T follicular helper cell (primary cell): Measurements from ENCODE around the gene KCNMA1.

Experiments used
- DNase-seq: peaks from one replicate; pipeline ENCODE4 v3.0.0-alpha.2; 2020; ENCODE audit warnings: low read depth

KCNMA1 gene

DNA sequence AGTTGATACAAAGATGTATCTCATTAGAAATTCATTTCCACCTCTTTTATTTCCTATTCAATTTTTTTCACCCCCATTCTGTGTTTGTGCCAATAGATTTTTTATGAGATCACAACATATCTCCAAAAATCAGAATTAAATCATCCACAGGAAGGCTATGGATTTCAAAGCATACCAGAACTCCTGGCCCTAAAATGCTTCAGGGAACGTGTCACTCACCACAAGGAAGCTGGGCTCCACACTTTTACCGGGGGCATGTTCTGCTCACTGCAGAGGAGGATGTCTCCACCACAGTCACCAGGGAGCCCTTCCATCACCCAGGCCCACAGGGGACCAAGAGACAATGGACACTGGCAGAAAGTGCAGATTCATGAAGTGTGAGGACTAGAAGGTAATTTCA is 456.8 kb downstream of the KCNMA1 start:
- DNase-seq: no peak

- DNase-seq: no peak
Measured at GRCh38 chr10:77180104-77180503, 457.5 kb downstream of the KCNMA1 start.

DNA sequence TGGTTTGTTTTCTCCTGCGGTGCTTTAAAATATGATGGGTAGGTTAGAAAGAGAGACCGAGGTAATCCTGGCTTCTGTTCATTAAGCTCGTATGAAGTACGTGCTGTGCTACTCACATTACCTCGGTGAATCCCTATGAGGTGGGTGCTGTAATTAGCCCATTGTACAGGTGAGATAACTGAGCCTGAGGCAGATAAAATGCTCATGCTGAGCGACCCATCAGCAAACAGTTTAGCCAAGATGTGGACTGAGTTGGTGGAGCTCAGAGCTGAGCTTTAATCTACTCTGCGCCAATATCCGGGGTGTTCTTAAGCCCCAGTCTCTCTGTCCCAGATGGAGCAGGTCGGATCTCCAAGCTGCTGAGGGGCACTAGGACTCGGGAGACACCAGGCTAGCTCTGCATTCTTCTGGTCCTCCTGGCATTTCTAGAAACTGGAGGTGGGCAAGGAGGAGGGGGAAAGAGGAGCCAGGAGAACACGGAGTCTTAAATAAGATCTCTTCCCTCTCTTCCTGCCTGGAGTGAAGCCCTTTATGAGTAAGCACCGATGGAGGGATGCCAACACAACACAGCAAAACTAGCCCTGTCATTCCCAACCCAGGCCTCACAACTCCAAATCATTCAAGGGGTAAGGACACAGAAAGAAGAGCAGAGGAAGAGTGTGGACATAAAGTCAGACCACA is 458.5 kb downstream of the KCNMA1 start:
- no peak for DNase-seq

DNA sequence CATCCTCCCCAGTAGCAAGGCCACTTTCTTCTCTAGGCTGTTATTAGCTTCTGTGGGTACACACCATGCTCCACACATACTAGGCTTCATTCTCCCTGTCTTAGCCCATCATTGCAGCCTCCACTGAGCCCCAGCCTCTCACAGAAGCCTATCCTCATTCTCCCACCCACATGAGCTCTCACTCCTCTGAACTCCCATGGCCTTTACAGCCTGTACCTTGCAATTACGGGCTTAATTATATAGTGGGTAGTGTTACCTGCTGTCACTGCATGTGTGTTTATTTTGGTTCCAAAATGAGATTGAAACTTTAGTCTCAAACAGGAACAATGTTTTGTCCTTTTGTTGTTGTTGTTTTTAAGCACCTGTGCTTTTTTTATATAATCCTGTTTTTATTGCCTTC is 460.0 kb downstream of the KCNMA1 start:
- DNase-seq: no peak

GRCh38 chr10:77177161-77177560 is 460.4 kb downstream of the KCNMA1 start:
- no peak for DNase-seq

DNA sequence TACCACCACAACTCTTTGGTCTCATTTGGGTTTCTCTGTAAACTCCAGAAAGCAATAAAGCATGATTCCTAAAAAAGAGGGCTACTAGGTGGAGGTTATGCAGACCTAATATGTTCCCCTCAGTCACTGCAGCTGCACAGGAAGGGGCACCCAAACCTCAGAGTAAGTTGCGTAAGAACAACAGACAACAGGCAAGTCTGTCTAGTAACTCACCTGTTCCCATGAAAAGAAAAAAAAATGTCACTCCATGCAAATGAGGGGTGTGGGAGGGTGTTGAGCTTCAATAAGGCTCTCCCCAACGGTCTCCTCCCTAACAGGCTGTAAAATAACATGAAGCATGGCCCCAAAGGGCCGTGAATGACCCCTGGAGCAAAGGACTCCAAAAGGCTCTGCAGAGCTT is 461.4 kb downstream of the KCNMA1 start:
- DNase-seq: no peak

- DNase-seq: no peak
Measured at GRCh38 chr10:77175631-77176222, 461.9 kb downstream of the KCNMA1 start.

DNA sequence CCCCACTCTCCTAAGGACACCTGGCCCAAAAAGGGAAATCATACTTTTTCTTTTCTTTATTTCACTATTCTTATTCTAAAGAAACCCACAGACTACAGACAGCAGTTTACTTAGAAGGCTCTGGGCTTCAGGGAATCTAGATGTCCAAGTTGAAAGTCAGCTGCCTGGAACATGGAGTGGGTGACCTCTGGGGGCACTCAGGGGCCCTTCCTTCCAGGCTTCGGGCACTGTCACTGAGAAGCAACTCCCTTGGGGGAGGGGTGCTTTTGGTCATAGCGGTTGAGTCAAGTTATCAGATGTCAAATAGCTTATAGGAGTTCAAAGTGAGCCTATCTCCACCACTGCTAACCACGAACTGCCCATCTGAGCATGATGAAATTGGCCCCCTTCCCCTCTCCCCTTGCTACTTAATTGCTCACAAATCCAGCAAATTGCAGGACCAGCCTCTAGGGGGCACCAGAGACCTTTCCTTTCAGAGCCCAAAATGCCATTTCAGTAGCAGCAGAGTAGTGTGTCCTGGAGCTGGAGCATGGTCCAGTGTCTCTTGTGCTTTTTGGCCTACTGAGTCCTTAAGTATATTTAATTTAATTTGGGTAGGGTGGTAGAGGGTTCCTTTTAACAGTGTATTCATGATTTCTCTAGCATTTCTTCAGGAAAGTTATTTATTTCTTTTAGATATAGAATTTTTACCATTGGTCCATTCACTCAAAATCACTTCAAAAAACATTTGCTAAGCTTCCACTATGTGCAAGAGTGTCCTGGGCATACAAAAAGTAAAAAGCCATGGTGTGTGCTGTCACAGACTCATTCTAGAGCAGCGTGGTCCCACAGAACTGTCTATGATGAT is 463.8 kb downstream of the KCNMA1 start:
- peak; percentile 30 for DNase-seq

- no peak for DNase-seq
Measured at GRCh38 chr10:77172086-77172485, 465.5 kb downstream of the KCNMA1 start.

GRCh38 chr10:77168861-77169260 is 468.7 kb downstream of the KCNMA1 start:
- no peak for DNase-seq

GRCh38 chr10:77168161-77168560 is 469.4 kb downstream of the KCNMA1 start:
- no peak for DNase-seq

DNA sequence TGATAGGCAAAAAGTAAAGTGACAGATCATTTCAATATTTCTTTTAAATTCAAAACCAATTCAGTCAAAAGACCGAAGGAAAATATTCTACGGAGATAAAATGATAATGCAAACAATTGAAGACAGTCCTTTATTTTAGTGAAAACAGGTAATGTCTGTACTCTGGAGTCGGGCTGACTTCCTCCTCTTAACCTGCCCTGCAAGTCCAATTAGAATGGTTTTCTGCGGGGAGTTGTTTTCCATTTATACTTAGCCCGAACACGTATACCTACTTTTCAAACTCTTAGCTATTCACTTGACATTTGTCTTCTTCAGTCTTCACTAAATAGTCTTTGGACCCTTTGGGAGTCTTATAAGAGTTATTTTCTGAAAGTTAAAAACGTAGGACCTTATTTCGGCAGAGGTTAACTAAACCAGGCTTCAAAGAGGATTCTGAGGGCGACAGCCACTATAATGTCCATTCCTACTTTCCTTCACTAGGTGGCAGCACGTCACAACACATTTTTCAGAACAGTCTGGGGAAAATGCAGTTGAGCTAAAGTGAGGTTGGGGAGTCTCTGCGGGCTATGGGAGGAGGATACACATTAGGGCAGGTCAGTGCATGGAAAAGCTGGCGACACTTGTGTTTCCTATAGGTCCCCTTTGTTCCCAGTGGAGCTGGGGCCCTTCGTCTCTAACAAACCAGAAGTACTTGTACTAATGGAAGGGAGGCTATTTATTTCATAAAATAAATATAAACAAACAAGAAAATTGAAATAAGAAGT is 472.0 kb downstream of the KCNMA1 start:
- no peak for DNase-seq

- no peak for DNase-seq
Measured at GRCh38 chr10:77164616-77165311, 472.8 kb downstream of the KCNMA1 start.

GRCh38 chr10:77163670-77164348 is 473.8 kb downstream of the KCNMA1 start:
- DNase-seq: no peak

GRCh38 chr10:77162697-77163096 is 474.9 kb downstream of the KCNMA1 start:
- no peak for DNase-seq

- DNase-seq: no peak
Measured at GRCh38 chr10:77160679-77161078, 476.9 kb downstream of the KCNMA1 start.

- DNase-seq: no peak
Measured at GRCh38 chr10:77159538-77160110, 478.0 kb downstream of the KCNMA1 start.

DNA sequence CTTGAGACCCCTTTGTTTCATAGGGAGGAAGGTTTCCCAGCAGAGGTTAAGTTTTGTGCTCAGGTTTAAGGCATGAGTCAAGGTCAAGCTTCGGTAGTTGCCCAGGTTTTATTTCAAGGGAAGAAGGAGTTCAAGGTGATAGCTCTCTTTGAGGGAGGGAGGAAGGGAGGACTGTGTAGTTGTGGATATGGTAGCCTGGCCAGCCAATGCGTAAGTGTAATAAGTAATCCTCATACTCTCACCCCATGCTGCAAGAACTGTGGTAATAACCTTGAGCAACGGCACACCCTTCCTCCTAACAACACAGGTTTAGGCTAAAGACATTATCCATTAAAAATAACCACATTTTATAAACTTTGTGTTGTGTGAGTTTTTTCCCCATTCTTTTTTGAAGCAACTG is 478.9 kb downstream of the KCNMA1 start:
- DNase-seq: no peak

DNA sequence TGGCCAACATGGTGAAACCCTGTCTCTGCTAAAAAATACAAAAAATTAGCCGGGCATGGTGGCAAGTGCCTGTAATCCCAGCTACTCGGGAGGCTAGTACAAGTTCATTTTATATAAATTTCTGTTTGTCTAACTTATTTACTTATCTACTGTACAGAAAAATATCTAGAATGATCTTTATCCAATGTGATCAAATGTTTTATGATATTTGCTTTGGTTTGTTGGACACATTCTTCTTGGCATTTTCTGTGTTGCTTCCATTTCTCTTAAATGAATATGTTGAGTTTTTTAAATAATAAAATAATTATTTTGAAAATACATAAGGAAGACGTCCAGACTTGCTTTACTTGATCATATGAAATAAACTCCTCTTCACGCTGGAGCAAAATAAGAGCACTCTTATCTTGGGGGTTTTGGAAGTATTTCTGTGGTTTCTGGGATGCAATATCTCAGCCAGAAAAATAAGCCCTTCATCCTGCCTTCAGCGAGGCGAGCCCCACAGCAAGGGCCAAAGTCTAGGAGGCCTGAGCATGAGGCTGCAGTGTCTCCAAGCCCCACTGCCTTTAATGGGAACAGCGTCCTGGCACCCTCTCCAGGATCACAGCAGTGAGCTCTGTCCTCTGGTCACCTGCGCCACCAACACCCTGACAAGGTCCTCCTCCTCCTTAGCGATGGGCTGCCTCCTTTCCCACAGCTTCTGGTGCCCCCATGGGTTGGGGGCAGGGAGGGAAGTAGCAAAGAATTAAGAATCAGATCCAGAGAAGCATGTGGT is 480.2 kb downstream of the KCNMA1 start:
- no peak for DNase-seq

DNA sequence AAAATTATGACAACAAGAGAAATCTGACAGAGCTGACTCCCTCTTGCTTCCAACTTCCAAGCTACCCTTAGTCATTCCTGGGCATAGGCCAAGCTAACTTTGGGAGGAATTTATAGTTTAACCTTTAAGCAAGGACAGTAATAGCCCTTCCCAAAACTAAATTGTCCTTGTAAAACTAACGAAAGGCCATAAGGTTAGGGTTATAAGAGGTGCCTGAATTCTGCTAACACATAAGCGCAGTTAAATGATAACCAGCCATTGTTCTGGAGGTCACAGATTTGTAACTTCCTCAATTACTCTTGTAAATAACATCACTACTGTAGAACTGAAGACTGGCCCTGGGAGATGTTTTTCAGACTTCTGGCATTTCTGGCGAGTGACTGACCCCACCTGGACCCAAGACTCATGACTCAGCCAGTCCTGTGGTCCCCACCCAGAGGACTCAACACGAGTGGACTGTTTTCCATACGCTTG is 481.2 kb downstream of the KCNMA1 start:
- no peak for DNase-seq
